T-helper 9 cell (primary cell): ENCODE measurements around the gene SLC7A14.

Experiments used
- DNase-seq: peaks from one replicate; pipeline ENCODE4 v3.0.0-alpha.2; 2020

SLC7A14 gene

DNA sequence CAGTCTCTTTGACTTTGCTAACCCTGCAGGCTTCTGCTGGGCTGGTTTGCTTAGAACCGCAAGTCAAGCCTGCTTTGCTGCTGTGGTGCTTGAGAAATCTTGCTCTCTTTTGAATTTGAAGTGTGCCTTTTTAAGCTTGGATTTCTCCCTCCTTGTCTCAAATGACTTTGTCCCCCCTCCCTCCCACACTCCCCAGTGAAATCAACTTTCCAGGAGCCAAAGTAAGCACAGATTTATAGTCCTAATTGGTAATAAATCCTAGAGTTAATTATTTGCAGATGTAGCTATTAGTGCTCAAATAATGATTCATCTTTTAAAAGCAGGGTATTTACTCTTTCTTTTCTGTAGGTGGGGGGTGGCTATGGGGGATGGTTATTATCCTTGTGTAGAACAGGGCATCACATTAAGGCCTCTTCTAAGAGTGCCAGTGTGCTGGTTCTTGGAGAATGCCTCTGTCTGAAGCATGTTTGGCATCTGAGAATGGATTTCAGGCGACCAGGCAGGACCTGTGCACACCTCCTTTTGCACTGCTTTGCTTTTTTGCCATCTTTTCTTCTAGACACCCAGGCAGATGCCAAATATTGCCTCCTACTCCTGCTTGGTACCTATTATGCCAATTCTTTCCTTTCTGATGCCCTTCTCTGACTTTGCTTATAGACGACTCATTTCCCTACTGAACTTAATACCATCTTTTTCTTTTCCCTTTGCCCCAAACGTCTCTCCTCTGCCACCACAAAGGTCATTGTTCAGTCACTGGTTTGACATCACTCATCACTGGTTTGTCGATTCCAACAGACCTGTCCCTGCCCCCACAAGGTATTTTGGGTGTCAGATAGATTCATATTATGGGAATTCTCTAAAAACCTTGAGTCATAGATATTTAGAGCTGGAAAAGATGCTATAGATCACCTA is 116.5 kb downstream of the SLC7A14 start:
- no peak for DNase-seq

DNA sequence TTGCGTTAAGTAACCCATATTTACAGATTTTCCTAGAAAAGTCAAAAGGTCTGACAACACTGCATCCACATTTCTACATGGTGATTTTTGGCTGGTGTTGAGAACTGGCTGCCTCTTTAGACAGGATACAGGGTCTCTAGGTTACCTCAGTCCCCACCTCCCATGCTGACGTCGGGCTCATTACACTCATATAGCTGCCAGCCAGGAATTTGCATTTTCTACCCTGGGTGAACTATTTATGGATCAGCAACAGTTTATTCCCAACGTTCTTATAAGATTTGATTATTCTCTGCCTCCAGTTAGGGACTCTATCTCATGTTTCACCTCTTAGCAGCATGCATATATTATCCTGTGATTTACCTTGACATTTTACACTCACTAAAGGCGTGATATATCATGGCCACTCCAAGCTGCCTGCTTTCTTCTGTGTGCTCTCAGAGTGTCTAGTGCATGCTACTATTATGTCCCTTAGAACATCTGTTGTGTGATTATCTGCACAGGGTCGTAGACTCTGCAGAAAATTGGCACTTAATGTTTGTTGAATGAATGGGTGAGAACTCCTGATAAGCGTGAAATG is 118.2 kb downstream of the SLC7A14 start:
- DNase-seq, result no peak

DNA sequence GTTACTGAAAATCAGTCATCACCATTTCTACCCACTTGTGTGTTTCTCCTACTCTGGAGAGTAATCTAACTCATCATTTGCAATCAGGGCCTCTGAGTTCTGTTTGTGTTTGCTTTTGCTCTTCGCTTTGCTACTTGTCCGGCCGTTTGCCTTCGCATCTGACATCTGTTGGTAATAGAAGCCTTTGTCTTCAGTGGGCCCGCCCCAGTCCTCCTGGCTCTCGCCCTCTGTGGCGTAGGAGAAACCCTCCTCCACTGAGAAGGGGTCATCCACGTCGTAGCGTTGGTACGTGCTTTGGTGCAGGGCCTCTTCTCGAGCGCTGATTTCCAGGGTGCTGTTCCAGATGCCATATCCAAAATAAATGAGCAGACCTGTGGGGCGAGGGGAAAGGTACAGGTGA is 118.9 kb downstream of the SLC7A14 start:
- no peak for DNase-seq

GRCh38 chr3:170465955-170466354 is 119.9 kb downstream of the SLC7A14 start:
- DNase-seq, result no peak

GRCh38 chr3:170463011-170463410 is 122.9 kb downstream of the SLC7A14 start:
- DNase-seq, result no peak

DNA sequence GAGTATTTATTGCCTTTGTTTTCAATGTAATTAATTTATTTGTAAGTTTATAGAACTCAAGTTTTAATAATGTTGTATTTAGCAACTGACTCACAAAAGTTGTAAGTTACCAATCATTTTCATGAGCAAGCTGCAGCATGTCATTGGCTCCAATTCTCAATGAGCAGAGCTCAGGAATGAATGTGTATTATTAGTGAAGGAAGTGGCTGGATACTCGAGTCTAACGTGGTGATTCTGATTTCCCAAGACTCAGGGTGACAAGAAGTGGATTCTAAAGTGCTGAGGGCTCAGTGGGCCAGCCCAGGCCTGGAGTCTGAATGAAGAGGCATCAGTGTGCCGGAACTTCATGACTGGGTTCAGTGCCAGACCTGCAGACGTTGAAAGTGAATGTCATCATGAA is 127.6 kb downstream of the SLC7A14 start:
- no peak for DNase-seq

GRCh38 chr3:170454509-170454908 is 131.4 kb downstream of the SLC7A14 start:
- DNase-seq, result no peak

DNA sequence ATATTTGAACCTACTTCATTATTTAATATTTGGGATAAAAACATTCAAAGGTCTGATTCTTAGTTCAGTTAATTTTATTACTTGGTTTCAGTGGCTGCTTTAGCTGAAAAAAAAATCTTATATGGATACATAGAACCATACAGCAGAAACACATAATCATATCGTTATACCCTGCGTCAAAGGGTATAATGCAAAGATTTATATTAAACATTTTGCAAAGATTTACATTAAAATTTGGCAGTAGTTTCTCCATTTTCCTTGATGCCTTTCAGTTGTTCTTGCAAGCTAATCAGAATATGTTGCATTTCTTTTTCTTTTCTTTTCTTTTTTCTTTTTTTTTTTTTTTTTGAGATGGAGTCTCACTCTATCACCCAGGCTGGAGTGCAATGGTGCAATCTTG is 135.8 kb downstream of the SLC7A14 start:
- DNase-seq, result no peak

DNA sequence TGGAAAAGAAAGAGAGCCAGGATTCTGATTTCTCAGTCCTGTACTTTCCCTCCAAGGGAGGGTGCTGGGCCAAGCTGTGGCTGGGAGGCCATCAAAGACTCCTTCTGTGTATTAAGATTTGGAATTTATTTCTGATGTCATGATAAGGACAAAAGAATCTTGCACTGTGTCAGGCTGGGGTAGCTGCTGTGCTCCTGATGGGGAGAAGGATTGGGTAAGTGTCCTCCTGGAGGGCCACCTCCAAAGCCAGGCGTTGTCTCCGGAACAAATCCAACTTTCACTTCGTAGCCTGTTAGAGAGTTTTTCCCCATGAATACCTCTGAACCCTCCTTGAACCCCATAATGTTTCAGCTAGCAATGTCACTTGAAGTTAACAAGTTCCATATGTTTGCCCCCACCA is 137.3 kb downstream of the SLC7A14 start:
- no peak for DNase-seq

- no peak for DNase-seq
These were observed 142.4 kb downstream of the SLC7A14 start for GRCh38 chr3:170443457-170443856.

GRCh38 chr3:170442947-170443346 is 142.9 kb downstream of the SLC7A14 start:
- no peak for DNase-seq

DNA sequence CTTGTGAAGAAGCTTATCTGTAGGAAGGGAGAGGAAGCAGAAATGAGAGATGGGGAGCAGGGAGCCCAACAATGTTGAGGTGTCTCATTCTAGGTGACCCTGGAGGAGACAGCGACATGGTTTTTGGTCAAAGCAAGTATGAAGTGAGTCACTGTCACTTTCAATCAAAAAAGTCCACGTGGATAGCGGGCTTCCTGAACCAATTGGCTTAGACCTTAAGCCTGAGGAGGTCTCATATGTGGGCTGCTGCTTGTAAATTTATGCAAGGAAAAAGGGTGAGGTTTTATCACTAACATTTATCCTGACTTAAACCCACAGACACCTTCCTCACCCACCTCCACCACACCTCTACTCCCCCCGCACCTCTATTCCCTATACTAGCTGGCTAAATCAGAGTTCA is 144.5 kb downstream of the SLC7A14 start:
- no peak for DNase-seq

DNA sequence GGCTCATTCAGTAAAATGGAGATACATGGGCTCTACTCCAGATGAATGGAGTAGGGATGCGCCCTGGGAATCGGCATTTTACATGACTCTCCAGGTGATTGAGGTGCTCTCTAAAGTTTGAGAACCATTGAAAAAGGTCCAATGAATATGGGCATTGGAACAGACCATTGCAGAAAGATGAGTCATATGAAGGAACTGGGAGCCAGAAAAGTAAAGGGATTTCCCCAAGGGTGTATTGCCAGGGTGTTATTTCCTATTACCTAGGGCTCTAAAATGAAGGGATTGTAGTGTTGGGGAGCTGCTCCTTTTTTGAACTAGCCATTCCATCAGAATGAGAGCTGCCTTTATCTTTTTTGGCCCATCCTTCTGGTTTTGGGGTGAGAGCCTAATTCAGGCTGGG is 145.5 kb downstream of the SLC7A14 start:
- DNase-seq, result no peak

GRCh38 chr3:170438836-170439235 is 147.0 kb downstream of the SLC7A14 start:
- no peak for DNase-seq

GRCh38 chr3:170437696-170438407 is 148.0 kb downstream of the SLC7A14 start:
- no peak for DNase-seq

GRCh38 chr3:170437176-170437575 is 148.7 kb downstream of the SLC7A14 start:
- no peak for DNase-seq

DNA sequence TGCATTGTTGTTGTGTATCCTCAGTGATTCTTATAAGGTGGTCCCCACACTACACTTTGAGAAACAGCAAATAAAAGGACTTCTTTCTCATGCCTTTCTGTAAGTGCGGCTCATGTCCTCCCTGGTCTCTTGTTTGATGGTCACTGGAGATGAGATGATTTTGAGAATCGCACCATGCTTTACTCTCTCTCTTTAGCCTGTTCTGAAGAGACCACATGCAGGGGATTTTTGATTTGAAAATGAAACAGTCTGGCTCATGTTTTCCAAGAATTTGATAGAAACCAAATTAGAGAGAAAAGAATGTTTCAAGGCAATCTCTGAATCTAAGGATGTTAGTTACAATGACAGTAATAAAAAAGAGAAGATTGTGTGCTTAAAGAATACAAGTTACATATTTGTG is 149.2 kb downstream of the SLC7A14 start:
- no peak for DNase-seq

DNA sequence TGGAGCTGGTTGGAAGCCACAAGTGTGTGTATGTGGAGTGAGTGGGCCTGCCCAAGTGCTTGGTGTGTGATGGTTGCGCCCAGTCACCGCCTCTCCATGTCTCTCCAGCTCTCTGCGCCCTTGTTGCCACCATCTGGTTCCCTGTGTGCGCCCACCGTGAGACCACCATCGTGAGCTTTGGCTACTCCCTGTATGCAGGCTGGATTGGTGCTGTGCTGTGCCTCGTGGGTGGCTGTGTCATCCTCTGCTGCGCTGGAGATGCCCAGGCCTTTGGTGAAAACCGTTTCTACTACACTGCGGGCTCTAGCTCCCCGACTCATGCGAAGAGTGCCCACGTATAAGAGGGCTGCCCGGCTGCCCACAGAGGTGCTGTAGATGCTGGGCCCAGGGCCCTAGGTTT is 153.5 kb downstream of the SLC7A14 start:
- no peak for DNase-seq

DNA sequence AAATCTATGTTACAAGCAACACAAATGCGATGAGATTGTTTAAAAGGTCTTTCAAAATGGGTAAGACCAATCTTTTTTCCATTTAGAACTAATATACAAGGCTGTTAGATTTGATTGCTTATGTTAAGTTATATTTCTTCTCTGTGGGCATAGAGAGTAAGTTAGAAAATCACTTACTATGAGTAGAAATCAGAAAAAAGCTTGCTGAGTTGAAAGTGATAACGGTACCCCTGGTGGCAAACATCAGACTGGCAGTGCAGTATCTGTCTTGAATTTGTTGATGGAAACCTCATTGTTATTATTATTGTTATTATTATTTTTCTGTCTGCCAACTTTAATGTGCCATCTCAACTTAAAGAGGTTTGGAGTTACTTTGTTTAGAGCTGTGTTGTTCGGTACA is 154.8 kb downstream of the SLC7A14 start:
- DNase-seq, result no peak

DNA sequence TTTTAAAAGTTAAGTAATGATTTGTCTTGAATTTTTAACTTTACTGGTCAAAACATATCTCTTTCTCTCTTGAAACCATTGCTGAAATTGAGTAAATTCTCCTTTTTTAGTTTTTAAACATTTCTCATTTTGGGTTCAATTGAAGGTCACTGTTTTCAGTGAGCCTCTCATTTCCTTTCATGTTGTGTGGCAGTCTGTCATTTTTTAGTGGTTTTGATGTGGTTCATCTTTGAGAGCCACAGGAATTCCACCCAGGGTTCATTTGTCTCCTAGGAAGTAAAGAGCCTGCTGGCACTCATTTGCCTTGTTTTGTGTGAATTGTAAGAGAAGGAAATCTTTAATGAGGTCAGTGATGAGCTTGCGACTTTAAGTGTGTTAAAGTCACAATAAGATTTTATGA is 156.8 kb downstream of the SLC7A14 start:
- no peak for DNase-seq

GRCh38 chr3:170428095-170428494 is 157.8 kb downstream of the SLC7A14 start:
- DNase-seq, result no peak

DNA sequence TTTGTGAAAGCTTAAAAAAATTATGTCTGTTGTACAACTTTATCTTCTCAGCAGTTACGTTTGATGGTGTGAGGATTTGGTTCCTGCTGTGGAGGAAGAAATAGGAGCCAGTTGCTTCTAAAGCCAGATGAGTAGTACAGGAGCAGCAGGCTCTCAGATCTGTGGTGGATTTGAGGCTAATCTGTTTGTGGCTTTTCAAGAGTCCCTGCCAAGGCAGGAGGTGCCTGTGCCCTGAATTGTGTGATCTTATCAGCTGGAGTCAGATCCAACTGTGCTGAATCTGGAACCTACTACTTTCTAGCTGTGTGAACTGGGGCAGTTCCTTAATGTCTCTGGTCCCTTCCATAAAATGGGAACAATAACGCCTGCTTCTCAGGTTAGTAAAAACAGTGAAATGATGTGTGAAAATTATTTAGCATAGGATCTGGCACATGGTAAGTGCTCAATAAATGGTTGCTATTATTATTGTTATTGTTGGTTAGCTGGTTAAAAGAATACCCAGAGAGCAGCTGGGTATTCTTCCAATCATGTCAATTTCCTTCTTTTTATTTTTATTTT is 159.6 kb downstream of the SLC7A14 start:
- no peak for DNase-seq

DNA sequence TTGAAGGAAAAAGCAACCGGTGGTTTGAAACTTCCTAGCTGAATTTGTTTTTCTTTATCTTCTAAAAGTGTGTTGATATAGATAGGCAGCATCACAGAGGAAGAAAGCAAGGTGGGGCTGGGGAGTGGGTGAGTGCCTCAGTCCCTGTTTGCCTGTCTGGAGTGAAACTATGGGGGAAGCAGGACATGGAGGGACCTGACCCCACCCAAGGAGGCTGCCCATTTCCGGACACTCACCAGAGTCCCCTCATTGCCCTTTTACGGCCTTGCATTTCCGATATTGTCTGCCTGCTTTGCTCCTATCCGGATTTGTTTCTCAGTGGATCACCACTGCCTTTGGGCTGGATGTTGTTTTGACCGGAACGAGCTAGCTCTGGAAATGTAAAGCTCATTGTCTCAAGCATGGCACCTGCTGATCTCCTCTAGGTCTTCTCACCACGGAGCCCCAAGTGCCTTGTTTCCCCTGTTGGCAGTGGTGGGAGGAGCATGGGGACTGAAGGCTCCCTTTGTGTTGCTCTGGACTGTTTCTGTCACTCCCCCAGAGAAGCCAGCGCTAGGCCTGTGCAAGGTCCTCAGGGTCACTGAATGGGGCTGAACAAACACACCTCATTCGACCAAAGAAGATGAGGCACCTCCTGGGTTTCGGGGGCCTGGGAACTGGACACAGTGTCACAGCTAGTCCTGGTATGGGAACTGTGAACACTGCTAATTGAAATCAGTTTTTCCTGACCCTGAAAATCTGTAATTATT is 160.2 kb downstream of the SLC7A14 start:
- DNase-seq, result no peak
